HL-60 (cell line): ENCODE data around the gene PYM1.
A peak's percentile ranks its signal among the peaks of the same experiment; 100 is the strongest.

Source experiments
- DNase-seq, 2 experiments: peaks; one replicate each; pipeline ENCODE4 v3.0.0-alpha.2; 2010 to 2020; ENCODE audit warnings: low read depth in 1 of 2, low spot score in 1 of 2
- H3K27ac ChIP-seq: fragments of 250-450 bp; sonication (Bioruptor Pico); replicated peaks from 2 replicates; pipeline ENCODE4 v1.5.1; 2020; ENCODE audit warnings: mild to moderate bottlenecking, moderate library complexity
- H3K27me3 ChIP-seq: fragments of 250-450 bp; sonication (Bioruptor Pico); 2 replicates; pipeline ENCODE4 v1.5.1; 2021; ENCODE audit warnings: mild to moderate bottlenecking, moderate library complexity; ENCODE audit not compliant: insufficient read depth, poor library complexity, severe bottlenecking
- H3K4me3 ChIP-seq: replicated peaks from 2 replicates; pipeline ENCODE4 v1.5.1; 2011; ENCODE audit warnings: mild to moderate bottlenecking, control low read depth, low read length; ENCODE audit not compliant: insufficient read depth
- CTCF ChIP-seq: IDR thresholded peaks from one replicate; pipeline ENCODE4 v1.5.1; 2011; ENCODE audit warnings: low read length, control low read depth, inconsistent platforms; ENCODE audit not compliant: insufficient read depth
- GABPA ChIP-seq: IDR thresholded peaks from 2 replicates; pipeline ENCODE4 v1.6.1; 2012; ENCODE audit warnings: low read depth
- POLR2AphosphoS5 ChIP-seq: IDR thresholded peaks from 2 replicates; pipeline ENCODE4 v1.6.1; 2012; ENCODE audit warnings: low read depth
- REST ChIP-seq: IDR thresholded peaks from 2 replicates; pipeline ENCODE4 v1.6.1; 2012; ENCODE audit warnings: low read depth; ENCODE audit not compliant: insufficient replicate concordance
- SPI1 ChIP-seq: IDR thresholded peaks from 2 replicates; pipeline ENCODE4 v1.6.1; 2012; ENCODE audit warnings: low read depth, mild to moderate bottlenecking, borderline replicate concordance

Gene PYM1

GRCh38 chr12:55915482-55915859, 12.2 kb downstream of the PYM1 start:
- TF ChIP-seq SPI1, result peak; percentile 65; the same call in 1 of the 2 replicates
- no peak for TF ChIP-seq GABPA
- peak in 1 of 2 experiments; percentile 57 for DNase-seq

GRCh38 chr12:55912908-55913307, 14.8 kb downstream of the PYM1 start:
- TF ChIP-seq SPI1 (no peak), REST (no peak), CTCF (no peak), POLR2AphosphoS5 (no peak), GABPA (no peak)
- no peak overlapping the region for H3K4me3 ChIP-seq
- H3K27me3 ChIP-seq, result no peaks in the 10 kb centered on the region
- no peak overlapping the region for H3K27ac ChIP-seq
- no peak for DNase-seq

More at GRCh38 chr12:55915482-55915859, 12.2 kb downstream of the PYM1 start:
- H3K27ac ChIP-seq, result no peak overlapping the region
- no peak overlapping the region for H3K4me3 ChIP-seq
- H3K27me3 ChIP-seq, result no peaks in the 10 kb centered on the region

- no peak for DNase-seq
- no peaks in the 10 kb centered on the region for H3K27me3 ChIP-seq
- no peak for TF ChIP-seq CTCF
- TF ChIP-seq REST, result no peak
- TF ChIP-seq GABPA, result no peak
- TF ChIP-seq SPI1, result no peak
- no peak for TF ChIP-seq POLR2AphosphoS5
- H3K27ac ChIP-seq, result no peak overlapping the region
- no peak overlapping the region for H3K4me3 ChIP-seq
These were observed 18.2 kb downstream of the PYM1 start for GRCh38 chr12:55909513-55909884.

GRCh38 chr12:55908726-55909512, 18.8 kb downstream of the PYM1 start:
- DNase-seq, result no peak
- Histone ChIP-seq H3K27ac (no peak overlapping the region), H3K4me3 (no peak overlapping the region), H3K27me3 (no peaks in the 10 kb centered on the region)
- TF ChIP-seq CTCF, result no peak
- no peak for TF ChIP-seq GABPA
- no peak for TF ChIP-seq REST
- no peak for TF ChIP-seq POLR2AphosphoS5
